ENCODE results near the gene CGB8.
"Not testable (repeated sequence)": the region's sequence is repeated elsewhere in the genome, so short reads cannot be mapped to it uniquely, and the experiment has no call there.

Gene CGB8

GRCh38 chr19:49049011-49049410 lies at the start of gene CGB8:
Gene CGB8 (minus strand): TSS chr19:49049111. CDS start chr19:49048739, 372 bp downstream.
- not testable (repeated sequence) for DNase-seq (ENCODE audit: low read depth in 2 of 2)

- peak; percentile 38 to 55 for DNase-seq (ENCODE audit: low read depth in 2 of 2)
These were observed 48.8 kb upstream of the CGB8 start for GRCh38 chr19:49097453-49098288.

DNA sequence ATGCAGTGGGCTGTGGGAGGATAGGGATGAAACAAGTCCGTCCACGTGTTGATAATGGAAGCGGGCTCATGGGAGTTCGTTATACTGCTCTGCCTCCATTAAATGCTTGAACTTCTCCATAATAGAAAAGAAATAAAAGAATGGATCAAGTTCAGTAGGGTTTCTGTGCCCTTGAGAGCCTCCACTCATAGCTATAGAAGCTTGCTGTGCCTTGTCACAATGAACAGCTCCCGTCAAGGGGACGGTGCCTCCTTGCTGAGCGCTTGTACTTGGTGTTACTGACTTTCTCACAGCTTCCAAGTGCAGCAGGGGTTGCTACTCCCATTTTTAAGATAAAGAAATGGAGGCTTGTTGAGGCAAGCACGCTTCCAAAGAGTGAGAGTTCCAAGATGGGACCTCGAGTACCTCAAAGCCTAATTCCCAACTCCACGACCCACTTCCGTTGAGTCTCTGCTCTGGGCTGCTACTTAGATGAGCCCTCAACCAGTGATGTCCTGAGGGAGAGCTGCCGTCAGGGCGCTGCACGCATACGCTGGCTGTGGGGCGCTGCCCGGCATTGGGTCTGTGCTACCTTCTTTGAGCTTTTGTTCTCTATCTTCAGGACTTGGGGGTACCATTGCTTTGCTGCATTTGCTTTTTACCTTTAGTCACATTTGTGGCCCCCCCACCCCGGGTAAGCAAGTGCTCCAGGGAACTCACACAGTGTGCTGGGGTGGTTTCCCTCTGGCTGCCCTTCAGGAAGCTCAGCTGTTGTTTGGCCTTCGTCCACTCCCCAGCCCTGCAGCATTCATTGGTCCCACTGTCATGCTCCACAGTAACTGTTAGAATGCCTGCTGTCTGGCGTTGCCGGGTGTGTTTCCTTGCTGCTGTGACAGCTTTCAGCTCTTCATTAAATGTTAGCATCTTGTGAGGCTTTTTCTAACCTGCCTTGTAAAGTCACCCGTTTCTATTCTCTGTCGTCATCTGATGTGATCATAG lies 45.9 kb upstream of the CGB8 start:
- DNase-seq (ENCODE audit: low read depth in 2 of 2), result no peak

- no peak for DNase-seq (ENCODE audit: low read depth in 2 of 2)
These were observed 43.8 kb upstream of the CGB8 start for GRCh38 chr19:49092686-49093085.

GRCh38 chr19:49091391-49092038 lies 42.6 kb upstream of the CGB8 start:
- no peak for DNase-seq (ENCODE audit: low read depth in 2 of 2)

GRCh38 chr19:49086296-49086695 lies 37.4 kb upstream of the CGB8 start:
- DNase-seq (ENCODE audit: low read depth in 2 of 2), result no peak

DNA sequence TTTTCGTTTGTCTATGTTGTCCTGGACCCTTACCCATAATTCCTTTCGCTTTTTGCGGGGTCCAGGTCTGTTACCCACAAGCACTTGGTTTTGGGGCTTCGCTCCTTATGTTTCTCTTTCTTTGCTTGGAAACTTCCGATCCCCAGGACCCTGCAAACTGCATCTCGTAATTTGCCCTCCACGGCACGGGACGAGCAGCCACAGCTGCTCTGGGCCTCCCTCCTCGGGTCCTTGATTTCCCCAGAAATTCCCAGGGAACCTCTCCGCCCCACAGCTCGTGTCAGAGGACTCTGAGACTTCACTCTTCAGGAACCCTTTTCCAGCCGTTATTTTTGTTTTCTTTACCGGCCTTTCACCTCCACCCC lies 36.9 kb upstream of the CGB8 start:
- no peak for DNase-seq (ENCODE audit: low read depth in 2 of 2)

DNA sequence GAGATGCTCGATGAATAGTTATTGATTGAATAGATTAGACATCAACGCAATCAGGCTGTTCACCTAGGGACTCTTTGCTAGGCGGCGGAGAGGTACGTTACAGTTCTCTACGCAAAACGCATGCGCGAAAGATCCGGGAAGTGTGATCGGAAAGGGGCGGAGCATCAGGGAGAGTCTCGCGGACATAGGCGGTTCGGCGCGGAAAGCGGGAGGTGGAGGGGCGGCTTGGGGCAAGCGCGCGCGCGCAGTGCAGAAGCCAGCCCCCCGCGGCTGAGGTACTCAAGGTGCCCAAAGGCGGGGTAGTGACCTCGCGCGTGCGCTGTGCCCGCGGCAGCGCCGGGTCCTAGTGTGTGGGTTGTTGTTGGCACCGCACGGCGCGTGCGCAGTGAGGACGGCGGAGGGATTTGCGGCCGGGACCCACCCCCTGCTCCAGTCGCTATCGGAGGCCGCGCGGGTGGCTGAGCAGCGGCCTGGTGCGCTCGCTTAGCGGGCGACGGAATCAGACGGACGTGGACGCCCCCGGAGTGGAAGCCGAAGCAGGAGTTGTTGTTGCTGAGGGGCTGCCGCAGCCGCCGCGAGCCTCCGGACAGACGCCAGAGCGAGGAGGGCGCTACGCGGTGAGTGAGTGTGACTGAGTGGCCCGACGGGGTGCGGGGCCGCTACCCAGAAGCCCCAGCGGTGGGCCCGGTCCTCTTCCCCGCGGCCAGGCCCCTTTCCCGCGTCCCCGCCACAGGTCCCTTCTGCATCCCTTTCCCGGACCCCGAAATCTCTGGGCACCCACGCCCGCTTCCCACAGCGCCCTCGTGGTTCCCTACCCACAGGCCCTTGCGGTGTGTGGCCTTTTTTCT lies 36.3 kb upstream of the CGB8 start, which contains the start of gene SNRNP70:
Gene SNRNP70 (plus strand): TSS at position 432 of the 848 bp plus-strand sequence. CDS start 964 bp downstream, outside the sequence.
- peak; percentile 97 to 99 for DNase-seq (ENCODE audit: low read depth in 2 of 2)

- no peak for DNase-seq (ENCODE audit: low read depth in 2 of 2)
These were observed 35.5 kb upstream of the CGB8 start for GRCh38 chr19:49084206-49085019.

DNA sequence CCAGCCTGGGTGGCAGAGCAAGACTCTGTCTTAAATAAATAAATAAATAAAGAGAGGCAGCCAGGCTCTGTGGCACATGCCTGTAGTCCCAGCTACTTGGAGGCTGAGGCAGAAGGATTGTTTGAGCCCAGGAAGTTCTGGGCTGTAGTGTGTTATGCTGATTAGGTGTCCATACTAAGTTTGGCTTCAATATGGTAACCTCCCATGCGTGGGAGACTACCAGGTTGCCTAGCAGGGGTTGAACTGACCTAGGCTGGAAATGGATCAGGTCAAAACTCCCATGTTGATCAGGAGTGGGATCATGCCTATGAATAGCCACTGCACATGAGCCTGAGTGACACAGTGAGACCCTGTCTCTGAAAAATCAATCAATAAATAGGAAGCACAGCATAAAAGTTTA lies 32.4 kb upstream of the CGB8 start:
- DNase-seq (ENCODE audit: low read depth in 2 of 2), result no peak

DNA sequence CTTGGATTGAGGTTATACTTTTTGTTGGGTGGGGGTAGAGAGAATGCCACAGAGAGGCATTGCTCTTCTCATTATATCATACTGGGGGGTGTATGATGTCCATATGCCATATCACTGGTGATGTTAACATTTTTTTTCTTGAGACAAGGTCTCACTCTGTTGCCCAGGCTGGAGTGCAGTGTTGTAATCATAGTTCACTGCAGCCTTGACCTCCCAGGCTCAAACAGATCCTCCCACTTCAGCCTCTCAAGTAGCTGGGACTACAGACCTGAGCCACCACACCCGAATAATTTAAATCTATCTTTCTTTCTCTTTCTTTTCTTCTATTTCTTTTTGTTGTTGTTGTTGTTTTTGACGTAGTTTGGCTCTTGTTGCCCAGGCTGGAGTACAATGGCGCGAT lies 31.5 kb upstream of the CGB8 start:
- no peak for DNase-seq (ENCODE audit: low read depth in 2 of 2)

- DNase-seq (ENCODE audit: low read depth in 2 of 2), result not testable (repeated sequence)
These were observed 26.0 kb upstream of the CGB8 start for GRCh38 chr19:49074869-49075268.

- DNase-seq (ENCODE audit: low read depth in 2 of 2), result no peak
These were observed 24.8 kb upstream of the CGB8 start for GRCh38 chr19:49073514-49074378.

DNA sequence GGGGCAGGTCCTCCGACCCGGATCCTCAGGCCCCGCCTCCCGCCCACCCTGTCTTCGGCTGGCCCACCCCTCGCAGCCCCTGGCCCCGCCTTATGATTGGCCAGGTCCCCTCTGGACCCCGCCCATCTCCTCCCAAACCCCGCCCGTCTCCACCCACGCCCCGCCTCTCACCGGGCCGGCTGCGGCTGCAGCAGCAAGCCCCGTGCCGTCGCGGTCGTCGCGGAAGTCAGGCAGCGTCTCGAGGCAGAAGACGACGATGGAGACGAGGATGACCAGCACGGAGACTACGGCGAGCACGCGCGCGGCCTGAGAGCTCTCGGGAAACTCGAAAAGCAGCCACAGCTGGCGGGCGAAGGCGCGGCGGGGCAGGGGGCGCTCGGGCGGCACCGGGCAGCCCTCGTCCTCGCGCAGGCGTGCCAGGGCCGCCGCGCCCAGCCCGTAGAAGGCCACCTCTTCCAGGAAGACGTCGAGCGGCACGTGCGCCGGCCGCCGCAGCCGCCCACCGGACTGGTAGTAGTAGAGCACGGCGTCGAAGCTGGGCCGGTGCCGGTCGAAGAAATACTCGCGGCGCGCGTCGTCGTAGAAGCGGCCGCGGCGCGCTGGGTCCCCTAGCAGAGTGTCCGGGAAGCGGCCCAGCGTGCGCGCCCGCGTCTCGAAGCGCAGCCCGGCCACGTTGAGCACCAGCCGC lies 23.1 kb upstream of the CGB8 start:
- DNase-seq (ENCODE audit: low read depth in 2 of 2), result no peak

DNA sequence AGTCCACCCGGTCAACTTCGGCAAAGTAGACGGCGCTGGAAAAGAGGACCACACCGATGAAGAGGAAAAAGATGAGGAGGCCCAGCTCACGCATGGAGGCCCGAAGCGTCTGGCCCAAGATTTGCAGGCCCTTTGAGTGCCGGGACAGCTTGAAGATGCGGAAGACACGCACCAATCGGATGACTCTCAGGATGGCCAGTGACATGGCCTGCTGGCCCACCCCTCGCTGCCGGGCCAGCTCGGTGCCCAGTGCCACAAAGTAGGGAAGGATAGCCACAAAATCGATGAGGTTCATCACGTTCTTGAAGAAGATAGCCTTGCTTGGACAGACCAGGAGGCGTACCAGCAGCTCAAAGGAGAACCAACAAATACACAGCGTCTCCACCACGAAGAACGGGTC lies 21.5 kb upstream of the CGB8 start:
- no peak for DNase-seq (ENCODE audit: low read depth in 2 of 2)

DNA sequence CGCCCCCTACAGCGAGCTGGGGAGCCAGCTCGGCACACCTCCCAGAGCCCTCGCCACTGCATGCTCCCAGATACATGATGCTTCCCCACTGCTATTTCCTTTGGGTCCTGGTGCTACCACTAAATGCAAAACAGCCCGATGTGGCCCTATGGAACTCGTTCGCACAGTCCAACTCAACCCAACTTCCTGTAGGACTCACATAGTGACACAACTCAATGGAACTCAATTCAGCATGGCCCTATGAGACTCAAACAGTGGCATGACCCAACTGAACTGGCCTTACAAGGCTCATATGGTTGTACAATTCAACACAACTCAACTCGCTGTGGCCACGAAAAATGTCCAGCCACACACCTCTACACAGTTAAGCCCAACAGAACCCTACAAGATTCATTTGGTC lies 20.1 kb upstream of the CGB8 start:
- no peak for DNase-seq (ENCODE audit: low read depth in 2 of 2)

DNA sequence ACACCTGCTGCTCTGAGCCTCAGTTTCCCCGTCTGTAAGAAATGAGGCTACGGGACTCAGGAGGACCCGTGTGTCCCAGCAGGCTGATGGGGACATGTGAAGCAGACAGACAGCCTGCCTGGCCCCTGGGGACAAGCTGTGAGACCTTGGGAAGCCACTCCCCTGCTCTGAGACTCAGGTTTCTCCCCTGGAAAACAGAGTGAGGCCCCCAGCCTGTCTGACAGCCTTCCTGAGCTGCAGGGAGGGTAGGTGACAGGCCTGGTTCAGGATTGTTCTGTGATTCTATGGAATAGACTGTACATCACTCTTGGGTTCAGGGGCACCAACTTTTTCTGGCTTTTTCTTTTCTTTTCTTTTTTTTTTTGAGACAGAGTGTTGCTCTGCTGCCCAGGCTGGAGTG lies 18.6 kb upstream of the CGB8 start:
- no peak for DNase-seq (ENCODE audit: low read depth in 2 of 2)

DNA sequence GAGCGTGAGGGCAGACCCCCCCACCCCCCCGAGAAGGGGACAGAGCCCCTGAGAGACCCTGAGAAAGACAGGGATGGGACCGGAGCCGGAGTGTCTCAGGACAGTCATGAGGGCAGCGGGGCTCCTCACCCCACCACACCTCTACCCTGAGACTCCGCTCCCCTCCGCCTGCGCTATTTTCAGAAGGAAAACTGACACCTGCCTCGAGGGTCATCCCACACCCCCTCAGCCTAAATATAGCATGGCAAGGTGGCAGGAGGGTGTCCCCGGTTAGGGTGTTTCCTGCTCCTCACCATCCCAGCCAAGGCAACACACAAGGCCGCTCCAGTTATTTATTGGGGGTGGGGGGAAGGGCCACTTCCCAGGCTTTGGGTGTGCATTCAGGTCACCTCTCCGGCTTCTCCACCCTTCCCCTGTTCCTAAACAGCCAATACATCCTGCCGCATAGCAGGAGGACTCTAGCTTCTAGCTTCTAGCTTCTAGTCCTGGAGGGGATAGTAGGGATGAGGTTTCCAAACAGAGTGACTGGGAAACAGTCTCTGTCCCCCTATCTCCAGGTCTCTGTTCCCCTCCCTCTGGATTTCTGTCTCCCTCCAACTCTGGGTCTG lies 17.1 kb upstream of the CGB8 start:
- DNase-seq (ENCODE audit: low read depth in 2 of 2), result no peak

All from stimulated activated CD8-positive, alpha-beta memory T cell treated with anti-CD3 and anti-CD28 coated beads, Interleukin-15, amount 100 ng/mL, for 4 hours (primary cell).